Prostate gland (tissue), 2 donors: ENCODE data around the gene ARID3B. TPM values are rescaled to one million over a fixed set of nuclear protein-coding genes. Genes with fewer than 3 reads are reported as not detected.

Experiments
- DNase-seq: peaks from one replicate; pipeline ENCODE4 v3.0.0-alpha.2; 2019; ENCODE audit warnings: low spot score
- H3K27ac ChIP-seq, 2 donors: fragments of 200-600 bp; sonication (generic); 2 replicates each; pipeline ENCODE4 v1.5.1; 2017 to 2019
- H3K27me3 ChIP-seq: fragments of 200-600 bp; sonication (generic); replicated peaks from 2 replicates; pipeline ENCODE4 v1.5.1; 2019; ENCODE audit not compliant: insufficient read depth
- H3K36me3 ChIP-seq, 2 donors: fragments of 200-600 bp; sonication (generic); 1 replicate in 1 of 2; 2 replicates in 1 of 2; pipeline versions ENCODE4 v1.5.1 to v1.8.1; 2017 to 2019
- H3K4me1 ChIP-seq: fragments of 200-600 bp; sonication (generic); replicated peaks from 2 replicates; pipeline ENCODE4 v1.5.1; 2019
- H3K4me3 ChIP-seq, 2 donors: fragments of 200-600 bp; sonication (generic); 2 replicates each; pipeline ENCODE4 v1.5.1; 2017 to 2019
- H3K9me3 ChIP-seq: fragments of 200-600 bp; sonication (generic); 2 replicates; pipeline ENCODE4 v1.5.1; 2017
- CTCF ChIP-seq, 4 experiments: fragments of 200-600 bp in 2 of 4; fragments of 450-650 bp in 2 of 4; sonication (generic) in 2 of 4; IDR thresholded peaks; 1 replicate in 3 of 4; 2 replicates in 1 of 4; pipeline ENCODE4 v1.5.1; 2016 to 2019; ENCODE audit warnings: antibody characterized with exemption in 4 of 4, mild to moderate bottlenecking in 2 of 4, moderate library complexity in 2 of 4
- POLR2A ChIP-seq: fragments of 450-650 bp; IDR thresholded peaks from one replicate; pipeline ENCODE4 v1.6.1; 2016; ENCODE audit warnings: antibody characterized with exemption, mild to moderate bottlenecking
- POLR2AphosphoS5 ChIP-seq: sonication (generic); formaldehyde crosslinking; IDR thresholded peaks from one replicate; pipeline ENCODE4 v1.6.1; 2017; ENCODE audit warnings: antibody characterized with exemption
- WGBS: methylation state at CpG from one replicate; pipeline ENCODE4 v1.1.5; 2018; 5-methylcytosine and 5-hydroxymethylcytosine counted together
- intact Hi-C: fragments of 100-400 bp; cut with DNase I; formaldehyde crosslinking; loops from one replicate; pipeline ENCODE4 v1.14.2; 2022
- total RNA-seq, 2 donors: library from RNA; depleted of rRNA; stranded (reverse); fragments of >200 nt; gene quantifications; one replicate each; pipeline ENCODE4 v1.1.0, GENCODE V29; 2016

Gene ARID3B
- total RNA-seq, 2 donors from 2014 or later, result 5.1 to 36.7 TPM

DNA sequence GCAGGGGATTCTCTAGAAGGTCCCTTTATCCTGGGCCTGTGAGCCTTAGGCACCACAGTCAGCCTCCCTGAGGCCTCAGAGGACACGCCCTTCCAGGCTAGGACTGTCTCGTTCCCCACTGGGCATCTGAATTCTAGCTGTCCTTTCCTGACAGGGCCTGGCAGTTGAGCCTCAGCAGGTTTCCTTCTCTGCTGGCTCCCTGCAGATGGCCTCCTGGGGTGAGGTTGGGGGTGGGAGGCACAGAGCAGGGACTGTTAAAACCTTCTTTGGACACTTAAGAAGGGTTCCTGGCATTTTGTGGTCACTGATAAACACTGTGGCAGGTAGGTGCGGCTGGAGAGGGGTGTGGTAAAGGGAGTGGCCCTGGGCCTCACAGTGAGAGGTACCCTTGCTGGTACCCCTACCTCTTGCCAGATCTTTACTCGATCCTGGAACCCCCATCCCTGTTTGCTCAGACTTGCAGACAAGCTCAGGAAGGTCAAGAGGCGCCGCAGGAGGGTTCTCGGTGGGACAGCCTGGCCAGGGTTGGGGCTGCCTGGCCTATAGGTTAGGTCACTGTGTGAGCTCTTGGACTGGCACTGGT is 83.1 kb downstream of the ARID3B start:
- TF ChIP-seq CTCF (IDR thresholded peaks at IDR 0.05) (no peak), POLR2AphosphoS5 (no peak), POLR2A (no peak)
- H3K4me1 ChIP-seq, result peaks cover 4% of the 10 kb centered on the region
- no peaks in the 10 kb centered on the region for H3K9me3 ChIP-seq
- 72% methylated on average over 7 of the region's 7 CpGs for WGBS
- H3K36me3 ChIP-seq, result peaks cover 27 to 62% of the 10 kb centered on the region in 2 donors
- H3K27me3 ChIP-seq, result no peaks in the 10 kb centered on the region
- H3K27ac ChIP-seq, result no peak overlapping the region
- no peak overlapping the region for H3K4me3 ChIP-seq
- no peak for DNase-seq
- intact Hi-C loops, result no loop called here

- DNase-seq, result no peak
- H3K9me3 ChIP-seq, result no peaks in the 10 kb centered on the region
- H3K27me3 ChIP-seq, result no peaks in the 10 kb centered on the region
- H3K36me3 ChIP-seq, result peaks cover 21 to 72% of the 10 kb centered on the region in 2 donors
- H3K4me3 ChIP-seq, result no peak overlapping the region
- WGBS, result 79% methylated on average over 6 of the region's 6 CpGs
- peaks cover 4% of the 10 kb centered on the region for H3K4me1 ChIP-seq
- intact Hi-C loops, result no loop called here
- TF ChIP-seq POLR2AphosphoS5 (no peak), CTCF (IDR thresholded peaks at IDR 0.05) (no peak), POLR2A (no peak)
- H3K27ac ChIP-seq, result no peak overlapping the region
Measured at GRCh38 chr15:74625693-74626092, 84.7 kb downstream of the ARID3B start.

DNA sequence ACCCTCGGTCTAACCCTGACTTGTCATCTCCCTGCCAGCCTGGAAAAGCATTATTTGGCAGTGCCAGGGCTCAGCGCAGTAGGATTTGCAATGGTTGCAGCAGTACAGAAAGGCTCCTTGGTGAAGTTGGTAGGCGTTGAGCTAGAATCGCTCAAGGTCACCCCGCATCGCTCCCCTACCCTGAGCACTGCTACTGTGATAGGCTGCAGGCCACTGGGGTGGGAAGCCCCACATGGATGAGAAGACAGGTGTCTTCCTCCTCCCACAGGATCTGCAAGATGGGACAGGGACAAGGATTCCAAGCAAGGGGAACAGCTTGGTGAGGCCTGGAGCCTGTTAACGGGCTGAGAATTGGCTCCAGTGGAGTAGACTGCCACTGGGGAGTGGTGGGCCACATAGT is 85.3 kb downstream of the ARID3B start:
- no peak for DNase-seq
- intact Hi-C loops, result no loop called here
- Histone ChIP-seq H3K27me3 (no peaks in the 10 kb centered on the region), H3K4me3 (no peak overlapping the region), H3K27ac (no peak overlapping the region), H3K9me3 (no peaks in the 10 kb centered on the region), H3K36me3 (peaks cover 20 to 72% of the 10 kb centered on the region in 2 donors), H3K4me1 (no peaks in the 10 kb centered on the region)
- no peak for TF ChIP-seq POLR2AphosphoS5
- no peak for TF ChIP-seq CTCF (IDR thresholded peaks at IDR 0.05)
- no peak for TF ChIP-seq POLR2A
- 95% methylated on average over 7 of the region's 7 CpGs for WGBS

- TF ChIP-seq POLR2AphosphoS5, result no peak
- H3K4me1 ChIP-seq, result no peaks in the 10 kb centered on the region
- no peak overlapping the region for H3K27ac ChIP-seq
- no peak for DNase-seq
- H3K9me3 ChIP-seq, result no peaks in the 10 kb centered on the region
- no peaks in the 10 kb centered on the region for H3K27me3 ChIP-seq
- H3K4me3 ChIP-seq, result no peak overlapping the region
- intact Hi-C loops, result no loop called here
- H3K36me3 ChIP-seq, result peaks cover 17 to 69% of the 10 kb centered on the region in 2 donors
- WGBS, result 85% methylated on average over 10 of the region's 10 CpGs
Measured at GRCh38 chr15:74626752-74627692, 86.0 kb downstream of the ARID3B start.

DNA sequence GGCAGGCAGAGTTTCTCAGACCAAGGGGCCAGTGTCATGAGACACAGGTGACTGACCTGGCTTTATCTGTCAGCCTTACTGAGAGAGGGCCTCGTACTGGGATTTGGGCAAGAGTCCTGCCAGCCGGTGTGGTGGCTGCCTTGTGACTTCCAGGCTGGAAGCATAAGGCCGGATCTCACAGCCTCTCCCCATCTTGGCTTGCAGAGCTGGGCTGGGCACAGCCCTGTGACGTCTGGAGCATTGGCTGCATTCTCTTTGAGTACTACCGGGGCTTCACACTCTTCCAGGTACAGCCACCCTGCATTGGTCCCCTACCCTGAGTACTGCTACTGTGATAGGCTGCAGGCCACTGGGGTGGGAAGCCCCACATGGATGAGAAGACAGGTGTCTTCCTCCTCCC is 86.7 kb downstream of the ARID3B start:
- no peaks in the 10 kb centered on the region for H3K9me3 ChIP-seq
- TF ChIP-seq POLR2A (no peak), POLR2AphosphoS5 (no peak), CTCF (IDR thresholded peaks at IDR 0.05) (no peak)
- H3K4me3 ChIP-seq, result no peak overlapping the region
- no peaks in the 10 kb centered on the region for H3K27me3 ChIP-seq
- WGBS, result 70% methylated on average over 5 of the region's 5 CpGs
- intact Hi-C loops, result no loop called here
- no peaks in the 10 kb centered on the region for H3K4me1 ChIP-seq
- DNase-seq, result no peak
- no peak overlapping the region for H3K27ac ChIP-seq
- H3K36me3 ChIP-seq, result peaks cover 14 to 62% of the 10 kb centered on the region in 2 donors
